ENCODE measurements around the gene RAX2.

- TF ChIP-seq EZH2 (IDR thresholded peaks at IDR 0.05; ENCODE audit: insufficient read depth, poor library complexity, severe bottlenecking) (no peak), EZH2phosphoT487 (IDR thresholded peaks at IDR 0.05; ENCODE audit: insufficient read depth, low read depth) (no peak)
These were observed 5.5 kb downstream of the RAX2 start for GRCh38 chr19:3766520-3766919.
